ENCODE measurements around the gene PKNOX2.

Gene PKNOX2

GRCh38 chr11:125320347-125321076 is 156.0 kb downstream of the PKNOX2 start:
- no peak for DNase-seq

GRCh38 chr11:125322289-125322688 is 157.7 kb downstream of the PKNOX2 start:
- DNase-seq, result no peak

DNA sequence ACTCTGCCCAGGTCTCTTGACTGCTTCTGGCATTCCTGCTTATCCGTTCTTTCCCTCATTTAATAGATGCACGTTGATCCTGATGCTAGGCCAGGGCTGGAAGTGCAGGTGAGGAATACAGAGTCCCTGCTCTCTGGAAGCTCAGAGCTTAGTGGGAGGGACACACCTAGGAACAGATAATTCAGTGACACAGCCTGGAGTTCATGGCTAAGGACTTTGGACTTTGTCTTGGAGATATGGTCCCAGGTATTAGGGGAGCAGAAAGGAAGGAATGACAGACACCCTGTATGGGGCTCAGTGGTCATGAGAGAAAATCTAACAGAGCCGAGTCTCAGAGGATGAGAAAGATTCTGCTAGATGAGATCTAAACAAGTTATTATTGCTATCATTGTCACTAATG is 160.6 kb downstream of the PKNOX2 start:
- DNase-seq, result no peak

DNA sequence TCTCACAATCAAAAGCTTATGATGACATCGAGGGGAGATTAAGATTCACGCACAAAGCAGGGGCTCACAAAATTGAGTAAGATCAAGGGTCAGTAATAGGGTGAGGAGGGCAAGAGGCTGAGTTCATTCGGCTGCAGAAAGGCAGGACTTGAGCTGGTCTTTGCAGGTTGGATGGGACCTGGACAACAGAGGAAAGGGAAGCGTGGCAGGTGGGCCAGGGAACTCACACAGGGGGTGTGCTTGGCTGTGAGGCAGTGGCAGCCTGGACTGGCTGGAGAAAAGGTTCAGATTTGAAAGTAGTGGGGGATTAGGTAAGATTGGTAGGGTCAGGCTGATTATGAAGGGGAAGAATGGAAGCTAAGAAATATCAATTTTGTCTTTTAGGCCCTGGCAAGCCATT is 161.6 kb downstream of the PKNOX2 start:
- DNase-seq, result no peak

DNA sequence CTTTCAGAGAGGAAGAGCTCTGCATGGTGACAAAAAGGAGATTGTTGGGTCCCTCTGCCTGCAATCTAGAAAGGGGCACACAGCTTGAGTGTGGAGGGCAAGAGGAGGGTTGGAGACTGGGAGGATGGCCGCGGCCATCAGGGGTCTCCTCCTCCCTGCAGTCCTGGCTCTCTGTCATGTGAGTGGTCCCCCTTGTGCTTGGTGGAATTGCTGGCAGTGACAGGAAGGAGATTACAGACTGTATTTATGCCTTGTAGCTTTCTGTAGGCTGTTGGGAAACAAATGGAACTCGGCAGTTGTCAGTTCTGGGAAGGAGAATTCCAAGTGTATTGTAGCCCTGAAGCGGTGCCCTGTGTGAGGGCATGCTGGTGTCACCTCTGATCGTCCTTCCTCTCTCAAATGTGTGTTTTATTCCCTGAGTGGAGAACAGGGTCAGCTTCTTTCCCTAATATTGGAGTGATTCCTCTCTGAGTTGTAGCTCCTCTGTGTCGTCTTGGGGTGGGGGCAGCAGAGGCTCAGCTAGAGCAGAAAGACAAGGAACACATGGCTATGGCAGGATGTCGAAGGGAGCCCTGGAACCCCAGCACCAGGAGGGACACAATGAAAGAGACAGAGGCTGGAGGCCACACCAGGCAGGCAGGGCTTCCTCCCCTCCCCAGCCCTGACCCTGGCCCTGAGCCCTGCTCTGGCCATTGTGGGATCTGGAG is 163.1 kb downstream of the PKNOX2 start:
- DNase-seq, result no peak

DNA sequence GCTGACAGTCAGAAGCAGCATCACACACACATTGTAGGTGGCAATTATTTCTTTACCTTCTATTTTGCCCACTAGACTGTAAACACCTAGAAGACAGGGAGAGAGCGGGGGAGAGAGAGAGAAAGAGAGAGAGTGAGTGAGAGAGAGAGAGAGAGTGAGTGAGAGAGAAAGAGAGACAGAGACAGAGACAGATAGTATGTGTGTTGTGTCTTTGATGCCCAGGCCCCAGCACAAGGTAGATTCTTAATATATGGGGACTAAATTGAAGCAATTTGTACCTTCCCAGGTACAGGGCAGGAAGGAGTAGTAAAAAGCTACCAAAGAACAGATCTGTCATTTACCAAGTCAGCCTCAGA is 163.7 kb downstream of the PKNOX2 start:
- no peak for DNase-seq

- DNase-seq, result no peak
These were observed 165.2 kb downstream of the PKNOX2 start for GRCh38 chr11:125329786-125330185.

DNA sequence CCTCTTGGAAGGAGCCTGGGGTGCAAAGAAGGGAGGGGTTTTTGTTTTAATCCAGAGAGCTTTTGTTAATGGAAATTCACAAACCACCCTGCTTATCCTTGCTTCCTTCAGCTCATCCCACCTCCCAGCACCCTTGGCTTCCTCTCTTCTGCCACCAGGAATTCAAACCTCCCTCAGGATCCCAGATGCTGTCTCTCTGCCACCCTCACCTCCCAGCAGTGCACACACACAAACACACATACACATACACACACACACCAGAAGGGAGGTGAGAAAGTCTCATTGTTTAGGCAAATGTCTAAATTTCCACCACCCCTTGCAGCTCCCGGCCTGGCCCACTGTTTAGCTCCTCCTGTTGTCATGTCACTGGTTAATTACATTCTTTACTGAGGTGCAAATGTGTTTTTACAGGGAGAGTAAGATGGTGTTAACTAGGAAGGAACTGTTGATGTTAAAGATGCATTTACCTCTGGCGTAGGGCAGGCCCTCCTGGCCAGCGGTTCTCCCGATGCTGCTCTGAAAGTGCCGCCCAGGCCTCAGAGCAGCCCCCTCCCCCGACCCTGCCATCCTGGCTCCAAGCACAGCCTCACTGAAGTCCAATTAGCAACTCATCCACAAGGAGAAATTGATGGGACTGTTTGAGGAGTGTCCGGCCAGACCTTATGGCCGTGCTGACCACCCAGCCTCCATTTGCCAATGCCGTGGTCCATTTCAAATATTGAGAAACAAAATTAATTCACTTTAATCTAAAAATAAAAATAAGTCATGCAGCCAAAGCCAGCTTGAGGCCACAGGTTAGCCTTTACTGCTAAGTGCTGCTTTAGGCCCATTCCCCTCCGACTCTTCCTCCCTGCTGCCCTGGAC is 166.1 kb downstream of the PKNOX2 start:
- DNase-seq, result no peak

- no peak for DNase-seq
These were observed 166.9 kb downstream of the PKNOX2 start for GRCh38 chr11:125331357-125332035.

DNA sequence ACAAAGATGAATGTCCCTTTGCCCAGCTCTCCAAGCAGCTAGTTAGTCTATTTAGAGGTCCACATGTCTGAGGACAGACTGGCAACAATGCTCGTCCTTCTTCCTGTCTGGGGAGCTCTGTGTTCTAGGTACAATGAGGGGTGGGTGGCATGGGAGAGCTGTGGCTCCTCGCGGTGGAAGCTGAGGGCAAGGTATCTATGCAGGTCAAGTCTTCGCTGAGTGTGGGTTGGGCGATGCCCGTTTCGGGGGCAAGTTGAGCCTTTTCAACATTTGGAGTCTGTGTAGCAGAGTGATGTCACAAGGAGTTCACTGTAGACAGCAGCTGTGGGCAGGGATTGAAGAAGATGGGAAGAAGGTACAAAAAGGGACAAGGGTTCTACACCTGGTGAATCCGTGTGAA is 168.3 kb downstream of the PKNOX2 start:
- no peak for DNase-seq

GRCh38 chr11:125333354-125334073 is 169.0 kb downstream of the PKNOX2 start:
- DNase-seq, result no peak

DNA sequence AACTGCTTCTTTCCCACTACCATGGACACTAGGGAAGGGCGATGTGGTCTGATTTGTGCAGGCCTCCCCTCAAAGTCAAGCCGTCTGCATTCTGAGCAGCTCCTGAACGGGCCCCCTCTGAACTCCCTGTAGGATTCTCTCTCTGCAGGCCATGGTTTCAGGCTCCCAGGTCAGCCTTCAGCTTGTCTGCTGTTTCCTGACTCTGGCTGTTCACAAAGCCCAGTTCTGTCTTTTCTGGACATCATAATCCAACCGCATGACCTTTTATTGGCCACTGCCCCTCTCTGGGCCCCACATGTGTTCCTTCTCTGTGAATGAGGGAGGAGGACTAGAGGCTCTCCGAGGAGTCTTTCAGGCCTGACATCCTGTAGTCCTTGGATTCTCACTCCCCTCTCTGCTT is 170.6 kb downstream of the PKNOX2 start:
- no peak for DNase-seq

DNA sequence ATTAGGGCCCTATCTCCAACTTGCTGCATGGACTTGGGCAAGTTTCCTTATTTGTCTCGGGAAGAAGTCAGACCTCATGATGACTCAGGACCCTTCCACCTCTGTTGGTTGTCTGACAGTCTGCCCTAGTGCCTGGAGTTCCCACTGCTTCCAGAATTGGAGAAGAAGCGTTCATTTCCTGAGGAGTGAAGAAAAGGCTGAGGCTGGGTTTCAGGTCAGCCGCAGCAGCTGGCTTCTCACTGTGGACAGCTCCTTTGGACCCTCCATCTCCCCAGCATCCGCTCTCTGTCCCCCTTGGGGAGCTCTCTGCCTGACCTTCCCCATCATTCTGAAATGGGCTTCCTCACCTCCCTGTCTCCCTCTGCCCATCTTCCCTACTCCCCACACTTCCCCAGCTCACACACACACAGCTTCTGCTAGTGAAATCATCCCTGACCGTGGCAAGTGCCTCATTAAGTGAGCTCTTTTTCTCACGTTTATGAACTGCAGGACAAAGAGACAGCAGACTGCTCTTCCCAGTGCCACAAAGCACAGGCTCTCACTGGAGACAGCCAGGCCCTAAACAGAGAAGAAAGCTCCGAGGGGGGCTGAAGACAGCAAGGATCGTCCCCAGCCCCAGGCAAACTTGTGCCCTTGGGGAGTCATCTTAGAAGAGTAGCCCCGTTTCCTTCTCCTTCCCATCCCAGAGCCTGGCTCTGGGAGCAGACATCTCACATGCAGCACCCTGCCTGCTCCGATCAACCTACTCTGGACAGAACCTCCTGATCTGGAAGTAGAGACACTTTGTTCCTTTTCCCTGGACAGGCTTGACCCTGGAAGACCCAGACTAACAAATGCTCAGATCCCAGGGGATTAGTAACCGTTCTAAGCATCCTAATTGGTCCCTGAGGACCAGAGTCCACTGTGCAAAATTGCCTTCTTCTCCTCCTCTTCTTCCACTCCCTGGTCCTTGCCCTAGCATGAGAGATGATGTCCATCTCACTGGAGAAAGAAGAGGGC is 173.6 kb downstream of the PKNOX2 start:
- DNase-seq, result no peak

DNA sequence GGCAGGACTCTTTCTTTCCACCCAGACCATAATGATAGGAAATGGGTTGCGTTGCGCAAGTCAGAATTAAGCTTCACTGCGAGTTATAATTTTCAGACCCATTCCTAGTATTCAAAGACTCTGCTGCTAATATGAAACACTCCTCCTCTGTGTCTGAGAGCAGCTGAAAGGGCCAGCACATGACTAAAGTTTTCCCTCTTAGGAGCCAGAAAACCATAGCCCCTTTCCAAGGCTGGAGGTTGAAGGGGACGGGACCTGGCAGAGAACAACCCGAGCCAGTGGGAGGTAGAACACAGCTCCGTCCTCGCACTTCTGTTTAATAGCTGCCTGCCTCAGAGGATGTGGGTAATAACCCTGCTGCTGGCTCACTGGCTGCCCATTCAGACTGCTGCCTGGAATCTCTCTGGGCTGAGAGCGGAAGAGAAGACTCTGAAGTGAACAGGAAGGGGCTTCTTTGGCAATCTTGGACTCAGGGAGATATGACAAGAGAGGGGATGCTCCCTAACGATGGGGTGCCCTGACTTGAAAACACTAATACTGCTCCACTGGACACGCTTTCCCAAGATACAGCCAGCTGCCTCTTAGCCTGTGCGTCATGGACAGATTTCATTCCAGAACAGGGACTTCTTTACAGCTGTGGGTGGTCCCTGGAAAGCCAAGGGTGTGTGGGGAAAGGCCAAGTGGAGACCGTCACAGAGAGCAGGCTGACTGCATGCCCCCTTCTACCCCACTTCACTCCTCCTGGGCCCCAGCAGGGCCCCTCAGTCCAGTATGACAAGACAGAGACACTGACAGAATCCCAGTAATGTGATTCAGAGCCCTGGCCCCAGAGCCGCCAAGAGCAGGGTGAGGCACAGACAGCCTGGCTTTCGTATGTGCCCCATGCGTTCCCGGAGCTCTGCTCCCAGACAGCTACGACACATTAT is 174.6 kb downstream of the PKNOX2 start:
- no peak for DNase-seq

GRCh38 chr11:125341676-125342075 is 177.1 kb downstream of the PKNOX2 start:
- DNase-seq, result no peak

GRCh38 chr11:125342281-125342930 is 177.9 kb downstream of the PKNOX2 start:
- no peak for DNase-seq

DNA sequence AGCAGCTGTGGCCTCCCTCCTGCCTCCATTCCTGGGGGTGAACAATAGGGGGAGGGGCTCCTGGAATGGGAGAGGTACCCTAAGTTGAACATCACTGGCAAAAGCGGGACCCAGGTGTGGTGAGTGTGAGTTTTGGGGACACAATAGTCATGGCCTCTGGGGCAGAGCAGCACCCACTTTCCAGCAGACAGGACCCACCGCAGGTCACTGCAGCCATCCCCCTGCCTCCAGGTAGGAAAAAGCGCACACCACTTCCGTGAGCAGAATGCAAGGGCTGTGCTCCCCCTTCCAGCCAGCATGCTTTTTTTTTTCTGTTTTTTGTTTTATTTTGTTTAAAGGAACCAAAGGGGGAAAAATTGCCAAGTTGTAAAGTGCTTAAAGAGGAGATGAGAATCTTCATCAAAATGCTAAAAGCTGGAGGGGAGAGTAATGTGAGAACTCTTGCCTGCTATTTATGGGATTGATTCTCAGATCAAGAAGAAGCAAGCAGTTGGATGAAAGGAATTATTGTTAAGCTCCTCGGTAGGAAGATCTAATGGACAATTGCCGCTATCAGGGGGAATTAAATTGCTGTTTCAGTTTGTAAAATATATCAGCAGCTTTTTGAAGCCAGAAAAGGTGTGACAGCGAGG is 178.7 kb downstream of the PKNOX2 start:
- no peak for DNase-seq

GRCh38 chr11:125343718-125344131 is 179.2 kb downstream of the PKNOX2 start:
- DNase-seq, result no peak

- no peak for DNase-seq
These were observed 180.4 kb downstream of the PKNOX2 start for GRCh38 chr11:125344846-125345420.

Data from SHP77 treated with DMSO at 0.1 percent for 48 hours (cell line).